ENCODE data around the gene CTNNBL1.

DNA sequence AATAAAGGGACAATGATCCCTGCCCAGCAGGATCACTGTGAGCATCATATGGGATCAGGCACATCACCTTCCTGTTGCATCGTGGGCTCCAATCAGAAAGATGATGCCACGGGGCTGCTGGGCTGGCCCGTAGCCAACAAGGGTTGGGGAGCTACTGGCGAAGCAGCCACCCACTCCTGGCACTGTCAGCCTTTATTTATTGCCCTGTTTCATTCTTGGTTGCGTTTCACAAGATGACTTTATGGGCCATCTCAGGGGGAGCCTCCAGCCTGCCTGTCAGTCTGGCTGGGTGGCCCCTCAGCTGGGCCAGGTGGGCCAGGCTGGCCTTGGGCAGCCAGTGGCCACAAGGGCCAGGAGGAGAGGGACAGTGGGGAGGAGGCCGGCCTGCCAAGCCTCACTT is 226.4 kb downstream of the CTNNBL1 start:
- TF ChIP-seq, protein P1, sequence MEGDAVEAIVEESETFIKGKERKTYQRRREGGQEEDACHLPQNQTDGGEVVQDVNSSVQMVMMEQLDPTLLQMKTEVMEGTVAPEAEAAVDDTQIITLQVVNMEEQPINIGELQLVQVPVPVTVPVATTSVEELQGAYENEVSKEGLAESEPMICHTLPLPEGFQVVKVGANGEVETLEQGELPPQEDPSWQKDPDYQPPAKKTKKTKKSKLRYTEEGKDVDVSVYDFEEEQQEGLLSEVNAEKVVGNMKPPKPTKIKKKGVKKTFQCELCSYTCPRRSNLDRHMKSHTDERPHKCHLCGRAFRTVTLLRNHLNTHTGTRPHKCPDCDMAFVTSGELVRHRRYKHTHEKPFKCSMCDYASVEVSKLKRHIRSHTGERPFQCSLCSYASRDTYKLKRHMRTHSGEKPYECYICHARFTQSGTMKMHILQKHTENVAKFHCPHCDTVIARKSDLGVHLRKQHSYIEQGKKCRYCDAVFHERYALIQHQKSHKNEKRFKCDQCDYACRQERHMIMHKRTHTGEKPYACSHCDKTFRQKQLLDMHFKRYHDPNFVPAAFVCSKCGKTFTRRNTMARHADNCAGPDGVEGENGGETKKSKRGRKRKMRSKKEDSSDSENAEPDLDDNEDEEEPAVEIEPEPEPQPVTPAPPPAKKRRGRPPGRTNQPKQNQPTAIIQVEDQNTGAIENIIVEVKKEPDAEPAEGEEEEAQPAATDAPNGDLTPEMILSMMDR (IDR thresholded peaks at IDR 0.05): no peak
- no peak for TF ChIP-seq POLR2A (IDR thresholded peaks at IDR 0.05)
